Stimulated activated naive CD4-positive, alpha-beta T cell treated with Interleukin-2 at 50 U/mL for 16 hours (primary cell): ENCODE measurements around the gene DPH2.

Source experiments
- DNase-seq: peaks from one replicate; lab custom pipeline; 2025; lab: John Stamatoyannopoulos, UW

Gene DPH2

DNA sequence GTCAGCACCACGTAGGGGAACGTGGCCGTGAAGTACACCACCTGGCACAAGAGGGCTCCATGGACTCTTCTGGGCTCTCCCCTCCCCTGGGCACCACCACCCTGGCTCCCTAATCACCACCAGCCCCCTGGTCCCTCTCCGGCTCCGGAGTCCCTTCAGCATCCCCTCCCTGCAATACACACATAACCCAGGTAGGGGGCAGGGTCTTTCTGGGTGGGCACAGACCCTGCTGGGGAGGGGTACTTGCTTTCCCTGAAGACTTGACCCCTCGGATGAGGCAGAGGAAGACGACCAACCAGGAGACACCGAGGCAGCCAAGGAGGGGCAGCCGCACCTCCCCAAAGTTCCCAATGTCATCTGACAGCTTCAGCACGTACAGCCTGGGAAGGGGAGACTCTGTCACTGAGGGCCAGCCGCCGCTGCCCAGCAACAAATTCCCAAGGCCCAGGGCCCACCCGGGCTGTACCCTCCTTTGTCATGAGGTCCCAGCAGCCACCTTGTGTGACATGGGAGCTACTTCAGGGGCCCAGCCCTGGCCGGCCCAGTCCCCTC, 32.9 kb downstream of the DPH2 start:
- no peak for DNase-seq

GRCh38 chr1:44008259-44008658, 38.4 kb downstream of the DPH2 start:
- no peak for DNase-seq

- DNase-seq = no peak
These were observed 41.2 kb downstream of the DPH2 start for GRCh38 chr1:44010935-44011471.

GRCh38 chr1:44012404-44012803, 42.6 kb downstream of the DPH2 start:
- DNase-seq = no peak

DNA sequence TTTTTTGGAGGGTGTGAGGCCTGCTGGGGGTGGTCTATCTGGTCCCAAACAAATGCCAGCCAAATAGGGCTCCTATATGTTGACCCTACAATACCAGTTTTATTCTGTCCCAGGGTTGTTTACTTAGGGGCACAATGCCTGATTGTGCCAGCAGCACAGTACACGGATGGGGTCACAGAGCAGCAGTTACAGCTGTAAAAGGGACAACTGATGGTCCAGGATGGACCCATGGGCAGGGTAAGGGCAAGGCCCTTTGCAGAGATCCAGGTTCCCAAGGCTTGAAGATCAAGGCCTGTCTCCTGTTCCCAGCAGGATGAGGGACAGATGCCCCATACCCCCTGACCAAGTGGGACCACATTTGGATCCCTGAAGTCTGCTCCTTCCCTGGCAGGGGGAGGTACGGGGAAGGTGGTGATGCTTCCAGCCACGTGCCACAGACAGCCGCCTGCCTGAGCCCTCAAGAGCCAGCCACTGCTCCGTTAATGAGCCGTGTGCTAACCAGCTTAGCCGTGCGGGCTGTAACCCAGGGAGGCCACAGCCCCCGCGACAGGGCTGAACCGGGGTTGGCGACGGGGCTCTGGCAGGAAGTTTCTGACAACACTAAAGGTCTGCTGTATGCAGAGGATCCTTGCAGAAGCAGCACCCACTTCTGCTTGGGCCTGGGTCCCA, 43.3 kb downstream of the DPH2 start:
- DNase-seq = no peak

GRCh38 chr1:44013949-44014348, 44.1 kb downstream of the DPH2 start:
- DNase-seq = no peak

GRCh38 chr1:44014365-44015104, 44.7 kb downstream of the DPH2 start:
- no peak for DNase-seq

DNA sequence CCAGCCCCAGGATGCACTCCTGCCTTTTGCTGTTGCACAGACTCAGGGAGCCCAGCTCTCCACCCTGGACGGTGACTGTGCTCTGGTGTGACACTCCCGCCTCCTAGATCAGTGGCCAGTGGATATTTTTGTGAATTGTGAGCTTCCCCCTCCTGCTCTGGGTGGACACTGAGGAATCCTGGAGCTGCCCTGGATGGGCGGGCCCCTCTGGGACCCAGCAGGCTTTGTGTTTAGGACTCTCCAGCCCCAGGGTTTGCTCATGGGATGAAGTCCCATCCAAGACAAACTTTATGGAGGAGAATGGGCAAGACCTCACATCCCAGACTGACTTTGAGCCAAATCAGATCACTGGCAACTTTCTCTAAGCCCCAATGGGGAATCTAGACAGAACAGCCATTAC, 45.4 kb downstream of the DPH2 start:
- DNase-seq = no peak

DNA sequence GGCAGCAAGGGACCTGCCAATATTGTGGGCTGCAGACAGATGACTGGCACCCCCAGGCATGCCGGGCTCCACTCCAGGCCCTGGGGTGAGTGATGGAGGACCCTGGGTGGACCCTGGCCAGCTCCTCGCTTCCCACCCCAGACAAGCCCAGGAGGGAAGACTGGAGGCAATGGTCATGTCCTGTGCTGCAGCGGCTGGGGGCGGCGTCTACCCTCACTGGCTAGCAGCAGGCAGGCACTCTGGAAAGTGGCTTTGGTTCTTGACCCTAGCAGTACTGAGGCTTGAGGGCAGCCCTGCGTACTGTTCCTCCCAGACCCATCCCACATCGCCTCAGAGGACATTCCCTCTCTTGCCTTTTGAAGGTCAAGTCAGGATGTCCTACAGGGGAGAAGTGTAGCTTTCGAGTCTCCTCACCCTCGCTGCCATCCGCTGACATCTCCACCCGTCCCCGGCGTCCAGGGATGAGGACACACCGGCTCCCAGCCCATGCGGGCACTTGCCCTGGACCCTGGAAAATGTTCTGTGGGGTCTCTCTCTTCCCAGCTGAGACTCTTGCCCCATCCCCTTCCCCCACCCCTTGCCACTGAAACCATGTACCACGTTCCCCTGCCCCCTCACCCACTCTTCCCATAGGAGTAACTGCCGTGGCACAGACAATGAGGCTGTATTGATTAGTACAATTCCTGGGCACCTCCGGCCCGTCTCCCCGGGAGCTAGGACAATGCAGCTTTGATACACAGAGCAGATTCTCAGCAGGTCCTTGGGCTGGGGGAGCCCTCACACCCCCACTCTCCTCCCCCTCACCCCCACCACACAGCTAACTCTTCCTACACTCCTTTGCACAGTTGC, 46.5 kb downstream of the DPH2 start:
- no peak for DNase-seq

- no peak for DNase-seq
These were observed 47.1 kb downstream of the DPH2 start for GRCh38 chr1:44016890-44017400.

DNA sequence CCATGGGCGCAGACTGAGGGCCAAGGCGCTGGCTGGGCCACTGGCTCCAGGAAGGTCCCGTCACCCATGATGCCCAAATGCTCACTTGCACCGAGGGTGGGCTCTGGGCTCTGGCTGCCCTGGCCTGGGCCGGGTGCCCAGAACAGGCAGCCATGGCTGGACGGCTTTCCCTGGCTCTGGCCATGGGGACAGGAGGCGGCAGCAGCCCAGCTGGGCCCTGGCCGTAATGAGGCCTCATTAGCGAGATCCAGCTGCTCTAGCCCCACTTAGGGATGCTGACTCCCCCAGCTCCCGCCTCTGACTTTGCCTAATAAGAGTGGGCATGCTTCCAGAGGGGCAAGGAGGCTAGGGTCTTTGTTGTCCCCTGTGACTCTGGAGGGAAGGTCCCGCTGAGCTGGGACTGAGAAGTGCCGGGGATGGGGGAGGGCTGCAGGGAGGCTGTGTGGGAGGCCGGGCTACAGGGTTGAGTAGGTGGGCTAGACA, 49.7 kb downstream of the DPH2 start:
- DNase-seq = no peak

DNA sequence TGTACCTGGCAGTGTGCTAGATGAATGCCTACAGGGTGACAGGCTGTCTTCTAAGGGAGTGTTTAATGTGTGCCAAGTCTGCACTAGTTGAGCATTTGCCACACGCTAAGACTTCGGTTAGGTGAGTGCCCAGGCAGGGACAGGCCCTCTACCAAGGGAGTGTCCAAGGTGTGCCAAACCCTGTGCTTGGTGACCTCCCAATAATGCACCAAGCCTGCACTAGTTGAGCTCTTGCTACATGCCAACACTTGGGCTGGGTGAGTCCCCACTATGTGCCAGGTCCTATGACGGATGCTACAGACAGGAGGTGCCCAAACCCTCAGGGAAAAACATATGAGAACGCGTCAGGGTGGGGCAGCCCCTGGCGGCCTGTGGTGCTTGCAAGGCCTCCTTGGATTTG, 50.7 kb downstream of the DPH2 start:
- DNase-seq = no peak

DNA sequence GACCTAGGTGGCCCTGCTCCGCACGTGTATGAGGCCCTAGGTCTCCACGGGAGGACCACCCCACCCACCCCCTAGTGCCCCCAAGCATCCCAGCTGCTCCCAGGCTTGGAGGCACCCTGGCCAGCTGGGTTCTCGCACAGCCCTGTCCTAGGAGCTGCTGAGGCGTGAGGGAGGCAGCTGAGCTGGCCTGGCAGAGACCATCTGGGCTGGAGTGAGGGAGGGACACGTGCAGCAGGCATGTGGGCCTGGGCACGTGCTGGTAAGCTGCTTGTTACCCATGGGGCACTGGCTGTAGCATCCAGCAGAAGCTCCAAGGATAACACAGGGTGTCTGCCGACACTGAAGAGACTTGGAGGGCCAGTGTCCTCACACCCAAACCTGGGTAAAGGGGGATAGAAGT, 51.3 kb downstream of the DPH2 start:
- DNase-seq = no peak

DNA sequence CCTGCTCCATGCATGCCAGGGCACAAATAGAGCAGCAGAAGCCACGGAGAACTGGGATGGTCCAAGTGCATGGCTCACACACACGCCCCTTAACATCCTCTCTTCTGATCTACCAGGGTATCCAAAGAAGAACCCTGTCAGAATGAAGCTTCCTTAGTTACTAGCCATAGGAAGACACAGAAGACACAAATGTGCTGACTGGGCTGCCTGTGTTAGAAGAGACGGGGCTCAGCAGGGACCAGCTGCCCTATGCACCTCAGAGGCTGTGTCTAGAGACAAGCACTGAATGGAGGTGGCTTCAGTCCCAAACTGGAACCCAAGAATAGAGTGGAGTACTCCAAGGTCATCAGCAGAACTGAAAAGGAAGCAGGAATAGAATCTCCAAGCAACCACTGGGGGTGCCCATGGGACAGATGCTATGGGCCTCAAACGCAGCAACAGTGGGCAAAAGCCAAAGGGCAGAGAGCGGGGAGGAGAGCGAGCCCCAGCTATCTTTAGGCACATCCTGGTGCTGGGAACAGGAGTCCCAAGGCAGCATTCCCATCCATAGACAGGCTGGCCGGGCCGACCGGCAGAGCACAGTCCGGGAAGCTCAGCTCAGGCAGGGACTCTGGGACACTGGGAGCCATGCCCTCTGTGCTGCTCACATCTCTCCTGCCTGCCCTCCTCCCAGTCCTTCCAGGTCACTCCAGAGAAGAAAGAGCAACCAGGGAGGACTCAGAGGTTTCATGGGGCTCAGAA, 51.9 kb downstream of the DPH2 start:
- no peak for DNase-seq
